Adrenal gland (tissue), 5 donors: ENCODE results near the gene INHBE.
"Not testable (repeated sequence)": the region's sequence is repeated elsewhere in the genome, so short reads cannot be mapped to it uniquely, and the experiment has no call there.

Experiments
- CTCF ChIP-seq, 6 experiments: fragments of 450-650 bp in 4 of 6; fragments of 200-600 bp in 2 of 6; sonication (generic) in 1 of 6; IDR thresholded peaks; 1 replicate in 5 of 6; 2 replicates in 1 of 6; pipeline versions ENCODE4 v1.5.1 to v1.8.0; 2016 to 2021; ENCODE audit warnings: antibody characterized with exemption in 6 of 6, mild to moderate bottlenecking in 2 of 6, moderate library complexity in 1 of 6
- POLR2A ChIP-seq, 2 donors: fragments of 450-650 bp; IDR thresholded peaks; one replicate each; pipeline ENCODE4 v1.6.1; 2017; ENCODE audit warnings: antibody characterized with exemption in 2 of 2, mild to moderate bottlenecking in 2 of 2, moderate library complexity in 1 of 2
- donor health status: DM: no; HTN: no; CAD: no.

GRCh38 chr12:57414160-57414559 lies 40.9 kb upstream of the INHBE start:
- TF ChIP-seq CTCF, POLR2A (IDR thresholded peaks at IDR 0.05): not testable (repeated sequence)
